Measurements from ENCODE around the gene STRIT1.

The STRIT1 gene

GRCh38 chr3:155293516-155293915 is at the start of gene STRIT1:
STRIT1 (minus strand) TSS chr3:155293683.
- no peak within 1 kb of the TSS for H3K27ac Mint-ChIP-seq
- no peaks in the 10 kb centered on the region for H3K4me1 Mint-ChIP-seq
- DNase-seq (ENCODE audit: low spot score in 2 of 2): no peak
- H3K36me3 Mint-ChIP-seq: no peaks in the 10 kb centered on the region
- ATAC-seq: no peak
- H3K4me3 Mint-ChIP-seq: no peak within 1 kb of the TSS
- H3K9me3 Mint-ChIP-seq: peaks cover 3% of the 10 kb centered on the region

GRCh38 chr3:155342344-155342743 is 48.9 kb upstream of the STRIT1 start:
- DNase-seq (ENCODE audit: low spot score in 2 of 2): no peak
- no peak for ATAC-seq
- Mint-ChIP-seq H3K4me3 (no peak overlapping the region), H3K27ac (no peak overlapping the region), H3K36me3 (no peaks in the 10 kb centered on the region), H3K9me3 (no peaks in the 10 kb centered on the region), H3K4me1 (no peaks in the 10 kb centered on the region)

GRCh38 chr3:155339052-155339451 is 45.6 kb upstream of the STRIT1 start:
- H3K4me1 Mint-ChIP-seq: no peaks in the 10 kb centered on the region
- no peak overlapping the region for H3K4me3 Mint-ChIP-seq
- no peak for ATAC-seq
- H3K27ac Mint-ChIP-seq: no peak overlapping the region
- H3K36me3 Mint-ChIP-seq: no peaks in the 10 kb centered on the region
- H3K9me3 Mint-ChIP-seq: no peaks in the 10 kb centered on the region
- no peak for DNase-seq (ENCODE audit: low spot score in 2 of 2)

- DNase-seq (ENCODE audit: low spot score in 2 of 2): no peak
- Mint-ChIP-seq H3K27ac (no peak overlapping the region), H3K4me1 (no peaks in the 10 kb centered on the region), H3K36me3 (no peaks in the 10 kb centered on the region), H3K9me3 (no peaks in the 10 kb centered on the region), H3K4me3 (no peak overlapping the region)
- no peak for ATAC-seq
Observed at GRCh38 chr3:155335724-155336354, 42.4 kb upstream of the STRIT1 start.

- peak; percentile 66 for ATAC-seq
- Mint-ChIP-seq H3K4me1 (no peaks in the 10 kb centered on the region), H3K4me3 (no peak overlapping the region), H3K36me3 (no peaks in the 10 kb centered on the region), H3K9me3 (no peaks in the 10 kb centered on the region), H3K27ac (no peak overlapping the region)
- DNase-seq (ENCODE audit: low spot score in 2 of 2): no peak
Observed at GRCh38 chr3:155334914-155335723, 41.6 kb upstream of the STRIT1 start.

- H3K27ac Mint-ChIP-seq: no peak overlapping the region
- ATAC-seq (no peak), DNase-seq (ENCODE audit: low spot score in 2 of 2) (no peak)
- H3K9me3 Mint-ChIP-seq: no peaks in the 10 kb centered on the region
- H3K36me3 Mint-ChIP-seq: no peaks in the 10 kb centered on the region
- no peak overlapping the region for H3K4me3 Mint-ChIP-seq
- no peaks in the 10 kb centered on the region for H3K4me1 Mint-ChIP-seq
Observed at GRCh38 chr3:155334215-155334913, 40.9 kb upstream of the STRIT1 start.

GRCh38 chr3:155332716-155333115 is 39.2 kb upstream of the STRIT1 start:
- Mint-ChIP-seq H3K27ac (no peak overlapping the region), H3K4me3 (no peak overlapping the region), H3K4me1 (no peaks in the 10 kb centered on the region), H3K36me3 (no peaks in the 10 kb centered on the region), H3K9me3 (no peaks in the 10 kb centered on the region)
- DNase-seq (ENCODE audit: low spot score in 2 of 2) (no peak), ATAC-seq (no peak)

GRCh38 chr3:155331078-155331477 is 37.6 kb upstream of the STRIT1 start:
- no peak overlapping the region for H3K4me3 Mint-ChIP-seq
- no peak for ATAC-seq
- DNase-seq (ENCODE audit: low spot score in 2 of 2): no peak
- no peaks in the 10 kb centered on the region for H3K4me1 Mint-ChIP-seq
- H3K36me3 Mint-ChIP-seq: no peaks in the 10 kb centered on the region
- H3K9me3 Mint-ChIP-seq: no peaks in the 10 kb centered on the region
- H3K27ac Mint-ChIP-seq: no peak overlapping the region

GRCh38 chr3:155330370-155330769 is 36.9 kb upstream of the STRIT1 start:
- Mint-ChIP-seq H3K36me3 (no peaks in the 10 kb centered on the region), H3K4me1 (no peaks in the 10 kb centered on the region), H3K27ac (no peak overlapping the region), H3K4me3 (no peak overlapping the region), H3K9me3 (no peaks in the 10 kb centered on the region)
- ATAC-seq: no peak
- DNase-seq (ENCODE audit: low spot score in 2 of 2): no peak

GRCh38 chr3:155329513-155330048 is 36.1 kb upstream of the STRIT1 start:
- DNase-seq (ENCODE audit: low spot score in 2 of 2) (no peak), ATAC-seq (no peak)
- Mint-ChIP-seq H3K36me3 (no peaks in the 10 kb centered on the region), H3K4me3 (no peak overlapping the region), H3K27ac (no peak overlapping the region), H3K4me1 (no peaks in the 10 kb centered on the region), H3K9me3 (no peaks in the 10 kb centered on the region)

GRCh38 chr3:155327871-155328270 is 34.4 kb upstream of the STRIT1 start:
- Mint-ChIP-seq H3K36me3 (no peaks in the 10 kb centered on the region), H3K9me3 (no peaks in the 10 kb centered on the region), H3K4me1 (no peaks in the 10 kb centered on the region), H3K4me3 (no peak overlapping the region), H3K27ac (no peak overlapping the region)
- ATAC-seq (no peak), DNase-seq (ENCODE audit: low spot score in 2 of 2) (no peak)

- Mint-ChIP-seq H3K4me3 (no peak overlapping the region), H3K36me3 (no peaks in the 10 kb centered on the region), H3K27ac (no peak overlapping the region), H3K9me3 (no peaks in the 10 kb centered on the region), H3K4me1 (no peaks in the 10 kb centered on the region)
- DNase-seq (ENCODE audit: low spot score in 2 of 2) (no peak), ATAC-seq (no peak)
Observed at GRCh38 chr3:155327430-155327829, 33.9 kb upstream of the STRIT1 start.

- H3K9me3 Mint-ChIP-seq: no peaks in the 10 kb centered on the region
- DNase-seq (ENCODE audit: low spot score in 2 of 2) (no peak), ATAC-seq (no peak)
- no peak overlapping the region for H3K27ac Mint-ChIP-seq
- no peaks in the 10 kb centered on the region for H3K4me1 Mint-ChIP-seq
- H3K4me3 Mint-ChIP-seq: no peak overlapping the region
- no peaks in the 10 kb centered on the region for H3K36me3 Mint-ChIP-seq
Observed at GRCh38 chr3:155326901-155327300, 33.4 kb upstream of the STRIT1 start.

GRCh38 chr3:155326244-155326643 is 32.8 kb upstream of the STRIT1 start:
- DNase-seq (ENCODE audit: low spot score in 2 of 2) (no peak), ATAC-seq (no peak)
- H3K4me1 Mint-ChIP-seq: no peaks in the 10 kb centered on the region
- no peaks in the 10 kb centered on the region for H3K9me3 Mint-ChIP-seq
- H3K4me3 Mint-ChIP-seq: no peak overlapping the region
- no peaks in the 10 kb centered on the region for H3K36me3 Mint-ChIP-seq
- H3K27ac Mint-ChIP-seq: no peak overlapping the region

GRCh38 chr3:155325263-155325835 is 31.9 kb upstream of the STRIT1 start:
- no peaks in the 10 kb centered on the region for H3K4me1 Mint-ChIP-seq
- ATAC-seq (no peak), DNase-seq (ENCODE audit: low spot score in 2 of 2) (no peak)
- H3K36me3 Mint-ChIP-seq: no peaks in the 10 kb centered on the region
- H3K27ac Mint-ChIP-seq: no peak overlapping the region
- no peak overlapping the region for H3K4me3 Mint-ChIP-seq
- H3K9me3 Mint-ChIP-seq: no peaks in the 10 kb centered on the region
